Activated CD8-positive, alpha-beta T cell treated with anti-CD3 and anti-CD28 coated beads for 36 hours (primary cell): ENCODE measurements around the gene EPDR1. TPM values are rescaled to one million over a fixed set of nuclear protein-coding genes. Genes with fewer than 3 reads are reported as not detected.

Experiments used
- ATAC-seq: fragments of 200-7000 bp; cut with Tn5 transposase; one replicate; pipeline ENCODE4 v1.10.0; 2021; ENCODE audit warnings: mild to moderate bottlenecking, moderate library complexity
- CTCF ChIA-PET: fragments of 350-600 bp; sonication (Branson Sonifier 250); formaldehyde crosslinking; loops from one replicate; lab custom pipeline; 2021; ENCODE audit warnings: antibody characterized with exemption; lab: Charles Lee
- POLR2A ChIA-PET: fragments of 350-600 bp; sonication (Branson Sonifier 250); formaldehyde crosslinking; loops from one replicate; lab custom pipeline; 2021; ENCODE audit warnings: antibody characterized with exemption; lab: Charles Lee
- DNase-seq: peaks from one replicate; pipeline ENCODE4 v3.0.0-alpha.2; 2020
- H3K27ac Mint-ChIP-seq: one replicate; pipeline ENCODE4 v1.8.0; 2021; ENCODE audit warnings: mild to moderate bottlenecking, mixed read lengths
- H3K27me3 Mint-ChIP-seq: one replicate; pipeline ENCODE4 v1.8.0; 2021; ENCODE audit warnings: mixed read lengths
- H3K36me3 Mint-ChIP-seq: one replicate; pipeline ENCODE4 v1.8.0; 2021; ENCODE audit warnings: low read depth, mixed read lengths
- H3K4me1 Mint-ChIP-seq: one replicate; pipeline ENCODE4 v1.8.0; 2021; ENCODE audit warnings: low read depth, mixed read lengths
- H3K4me3 Mint-ChIP-seq: one replicate; pipeline ENCODE4 v1.8.0; 2021; ENCODE audit warnings: mild to moderate bottlenecking, moderate library complexity, mixed read lengths
- H3K9me3 Mint-ChIP-seq: one replicate; pipeline ENCODE4 v1.8.0; 2021; ENCODE audit warnings: mixed read lengths
- CTCF ChIP-seq: fragments of 200-600 bp; IDR thresholded peaks from one replicate; pipeline ENCODE4 v1.8.0; 2022; ENCODE audit warnings: antibody characterized with exemption, mild to moderate bottlenecking
- intact Hi-C: fragments of 100-400 bp; cut with micrococcal nuclease; formaldehyde crosslinking; loops from one replicate; pipeline ENCODE4 v1.10.0; 2022
- total RNA-seq, 2 experiments: library from RNA; stranded (reverse); gene quantifications; one replicate each; pipeline ENCODE4 v1.2.3, GENCODE V29; 2021

EPDR1 gene
- total RNA-seq, 2 experiments from 2014 or later, result 3.4 to 4.7 TPM

GRCh38 chr7:37982423-37982822, 62.0 kb downstream of the EPDR1 start:
- no peak overlapping the region for H3K4me3 Mint-ChIP-seq
- intact Hi-C loops, result no loop called here
- no peak for ATAC-seq

GRCh38 chr7:37984750-37985390, 64.4 kb downstream of the EPDR1 start:
- Mint-ChIP-seq H3K27ac (no peak overlapping the region), H3K36me3 (no peaks in the 10 kb centered on the region), H3K9me3 (no peaks in the 10 kb centered on the region), H3K4me1 (no peaks in the 10 kb centered on the region), H3K4me3 (no peak overlapping the region), H3K27me3 (peaks cover 5% of the 10 kb centered on the region)
- DNase-seq (no peak), ATAC-seq (no peak)
- no peak for TF ChIP-seq CTCF
- CTCF ChIA-PET, result no interaction called here
- intact Hi-C loops, result no loop called here
- POLR2A ChIA-PET, result no interaction called here

More at GRCh38 chr7:37982423-37982822, 62.0 kb downstream of the EPDR1 start:
- ChIA-PET CTCF (no interaction called here), POLR2A (no interaction called here)
- H3K4me1 Mint-ChIP-seq, result no peaks in the 10 kb centered on the region
- no peak for DNase-seq
- peaks cover 7% of the 10 kb centered on the region for H3K27me3 Mint-ChIP-seq
- H3K27ac Mint-ChIP-seq, result no peak overlapping the region
- TF ChIP-seq CTCF, result no peak
- no peaks in the 10 kb centered on the region for H3K36me3 Mint-ChIP-seq
- H3K9me3 Mint-ChIP-seq, result no peaks in the 10 kb centered on the region

- Mint-ChIP-seq H3K4me3 (no peak overlapping the region), H3K36me3 (no peaks in the 10 kb centered on the region), H3K27ac (no peak overlapping the region), H3K9me3 (no peaks in the 10 kb centered on the region), H3K4me1 (no peaks in the 10 kb centered on the region), H3K27me3 (peaks cover 3% of the 10 kb centered on the region)
- no peak for ATAC-seq
- intact Hi-C loops, result no loop called here
- CTCF ChIA-PET, result no interaction called here
- POLR2A ChIA-PET, result no interaction called here
- no peak for DNase-seq
- TF ChIP-seq CTCF, result no peak
These were observed 66.5 kb downstream of the EPDR1 start for GRCh38 chr7:37986908-37987330.

- ChIA-PET POLR2A (no interaction called here), CTCF (no interaction called here)
- H3K36me3 Mint-ChIP-seq, result no peaks in the 10 kb centered on the region
- TF ChIP-seq CTCF, result no peak
- no peaks in the 10 kb centered on the region for H3K9me3 Mint-ChIP-seq
- H3K27me3 Mint-ChIP-seq, result peaks cover 3% of the 10 kb centered on the region
- H3K4me3 Mint-ChIP-seq, result no peak overlapping the region
- H3K27ac Mint-ChIP-seq, result no peak overlapping the region
- H3K4me1 Mint-ChIP-seq, result no peaks in the 10 kb centered on the region
- no peak for ATAC-seq
- intact Hi-C loops, result no loop called here
- DNase-seq, result no peak
These were observed 67.3 kb downstream of the EPDR1 start for GRCh38 chr7:37987732-37988131.

- Mint-ChIP-seq H3K27me3 (peaks cover 3% of the 10 kb centered on the region), H3K27ac (no peak overlapping the region), H3K36me3 (no peaks in the 10 kb centered on the region), H3K4me3 (no peak overlapping the region), H3K9me3 (peaks cover 3% of the 10 kb centered on the region), H3K4me1 (no peaks in the 10 kb centered on the region)
- TF ChIP-seq CTCF, result no peak
- intact Hi-C loops, result no loop called here
- POLR2A ChIA-PET, result no interaction called here
- CTCF ChIA-PET, result no interaction called here
- no peak for ATAC-seq
- DNase-seq, result no peak
These were observed 68.5 kb downstream of the EPDR1 start for GRCh38 chr7:37988721-37989650.
